ENCODE results near the gene UBE2U. TPM values are rescaled to one million over a fixed set of nuclear protein-coding genes. Genes with fewer than 3 reads are reported as not detected.

UBE2U gene, protein sequence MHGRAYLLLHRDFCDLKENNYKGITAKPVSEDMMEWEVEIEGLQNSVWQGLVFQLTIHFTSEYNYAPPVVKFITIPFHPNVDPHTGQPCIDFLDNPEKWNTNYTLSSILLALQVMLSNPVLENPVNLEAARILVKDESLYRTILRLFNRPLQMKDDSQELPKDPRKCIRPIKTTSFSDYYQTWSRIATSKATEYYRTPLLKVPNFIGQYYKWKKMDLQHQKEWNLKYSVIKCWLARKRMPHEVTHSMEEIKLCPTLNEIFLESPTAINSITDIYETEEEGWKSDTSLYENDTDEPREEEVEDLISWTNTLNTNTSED
- not detected for total RNA-seq

DNA sequence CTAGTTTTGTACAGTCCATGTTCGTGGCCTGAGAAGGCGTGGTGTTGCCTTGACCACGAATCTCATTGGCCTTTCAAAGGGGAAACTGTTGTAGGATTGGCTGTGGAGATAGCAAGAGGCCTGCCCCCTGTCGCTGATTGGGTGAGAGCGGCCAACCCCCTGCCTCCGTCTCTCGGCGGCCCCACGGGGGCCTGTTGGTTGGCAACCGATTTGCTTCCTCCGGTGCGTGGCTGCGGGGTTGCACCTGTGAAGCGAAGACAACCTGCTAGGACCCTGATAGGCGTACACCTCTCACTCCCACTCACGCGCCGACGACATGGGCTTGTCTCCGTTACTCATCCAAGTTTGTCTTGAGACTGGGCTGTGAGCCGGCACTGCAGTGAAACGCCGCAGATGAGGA lies at the start of gene UBE2U:
Gene UBE2U (plus strand): TSS at position 204 of the 400 bp plus-strand sequence. CDS start 428 bp downstream, outside the sequence.
- Mint-ChIP-seq H3K9me3 (no peaks in the 10 kb centered on the region), H3K4me3 (no peak within 1 kb of the TSS), H3K4me1 (ENCODE audit: low read depth) (peaks cover 4% of the 10 kb centered on the region), H3K27me3 (ENCODE audit: low read depth) (peaks cover 7% of the 10 kb centered on the region), H3K27ac (no peak within 1 kb of the TSS), H3K36me3 (ENCODE audit: low read depth) (no peaks in the 10 kb centered on the region)
- no peak for DNase-seq
- CTCF ChIA-PET = no interaction called here
- intact Hi-C loops (cut with micrococcal nuclease) = no loop called here

DNA sequence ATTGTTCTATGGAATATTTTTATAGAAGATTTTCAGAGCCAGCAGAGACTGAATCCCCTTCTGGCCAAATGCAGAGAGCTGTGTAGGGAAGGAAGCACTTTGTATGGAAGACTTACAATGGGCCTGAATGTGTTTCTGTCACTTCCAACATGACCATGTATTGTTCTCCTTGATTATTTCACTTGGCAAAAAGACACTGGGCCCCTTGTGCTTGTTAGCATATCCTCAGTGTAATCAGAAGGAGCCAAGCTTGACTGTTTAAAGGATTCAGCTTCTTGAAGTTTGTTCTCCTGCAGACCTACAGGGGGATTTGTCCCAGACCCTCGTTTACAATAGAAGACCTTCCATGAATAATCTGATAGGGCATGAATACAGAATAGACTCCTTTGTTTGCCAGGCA lies 48.1 kb upstream of the UBE2U start:
- CTCF ChIA-PET = no interaction called here
- no peaks in the 10 kb centered on the region for H3K36me3 Mint-ChIP-seq (ENCODE audit: low read depth)
- H3K4me3 Mint-ChIP-seq = no peak overlapping the region
- no peak overlapping the region for H3K27ac Mint-ChIP-seq
- DNase-seq = no peak
- H3K4me1 Mint-ChIP-seq (ENCODE audit: low read depth) = no peaks in the 10 kb centered on the region
- H3K27me3 Mint-ChIP-seq (ENCODE audit: low read depth) = peaks cover 3% of the 10 kb centered on the region
- no peaks in the 10 kb centered on the region for H3K9me3 Mint-ChIP-seq
- intact Hi-C loops (cut with micrococcal nuclease) = no loop called here

DNA sequence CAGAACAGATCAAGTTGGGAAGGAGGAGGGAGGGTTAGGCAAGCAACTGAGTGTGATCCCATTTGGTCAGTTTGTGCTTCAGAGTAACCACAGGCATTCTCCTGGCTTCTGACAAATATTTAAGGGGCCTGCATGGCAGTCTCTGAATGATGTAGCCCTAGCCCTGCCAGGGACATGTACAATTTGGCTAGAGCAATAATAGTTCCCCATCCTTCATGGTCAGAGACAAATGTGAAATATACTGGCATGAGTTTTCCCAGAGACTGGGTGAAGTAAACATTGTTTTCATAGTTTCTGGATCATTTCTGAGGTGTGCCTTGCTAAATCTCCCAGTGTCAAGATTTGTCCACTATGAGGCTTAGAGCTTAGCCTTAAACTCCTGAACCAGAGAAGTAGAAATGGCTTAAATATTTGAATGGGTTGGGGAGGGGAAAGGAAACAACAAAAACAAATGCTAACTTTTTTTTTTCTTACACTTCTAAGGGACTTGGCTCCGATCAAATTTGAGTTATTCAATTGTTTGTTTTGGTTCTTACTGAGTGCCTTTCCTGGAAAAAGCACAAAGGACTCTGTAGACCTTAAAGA lies 42.0 kb upstream of the UBE2U start:
- Mint-ChIP-seq H3K27ac (no peak overlapping the region), H3K27me3 (ENCODE audit: low read depth) (peaks cover 3% of the 10 kb centered on the region), H3K36me3 (ENCODE audit: low read depth) (no peaks in the 10 kb centered on the region), H3K4me1 (ENCODE audit: low read depth) (no peaks in the 10 kb centered on the region), H3K9me3 (no peaks in the 10 kb centered on the region), H3K4me3 (no peak overlapping the region)
- intact Hi-C loops (cut with micrococcal nuclease) = no loop called here
- CTCF ChIA-PET = no interaction called here
- no peak for DNase-seq

DNA sequence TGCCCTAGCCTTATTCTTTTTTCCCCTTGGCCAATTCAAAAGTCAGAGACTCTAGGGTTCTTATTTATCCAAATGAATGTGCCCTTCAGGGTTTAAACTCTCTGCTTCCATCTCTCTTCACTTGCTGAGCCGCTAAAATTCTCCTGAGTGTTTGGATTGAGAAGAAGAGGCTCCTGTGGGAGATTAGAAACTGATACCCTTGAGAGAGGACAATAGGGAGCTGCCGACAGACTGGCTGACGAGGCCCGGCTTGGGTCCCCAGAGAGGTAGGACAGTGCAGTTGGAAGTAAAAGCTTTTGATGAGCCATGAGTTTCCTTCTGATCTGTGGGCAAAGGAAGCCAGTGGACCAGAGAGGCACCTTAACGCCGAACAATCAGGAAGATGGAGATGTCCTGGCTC lies 41.3 kb upstream of the UBE2U start:
- peaks cover 3% of the 10 kb centered on the region for H3K27me3 Mint-ChIP-seq (ENCODE audit: low read depth)
- no peak overlapping the region for H3K4me3 Mint-ChIP-seq
- intact Hi-C loops (cut with micrococcal nuclease) = no loop called here
- DNase-seq = no peak
- CTCF ChIA-PET = interaction anchor here (1.2 kb wide), 1 partner anchor 26 kb away, joined by 3 read pairs; no protein-coding TSS in a partner anchor
- H3K4me1 Mint-ChIP-seq (ENCODE audit: low read depth) = no peaks in the 10 kb centered on the region
- H3K36me3 Mint-ChIP-seq (ENCODE audit: low read depth) = no peaks in the 10 kb centered on the region
- H3K9me3 Mint-ChIP-seq = no peaks in the 10 kb centered on the region
- H3K27ac Mint-ChIP-seq = no peak overlapping the region

DNA sequence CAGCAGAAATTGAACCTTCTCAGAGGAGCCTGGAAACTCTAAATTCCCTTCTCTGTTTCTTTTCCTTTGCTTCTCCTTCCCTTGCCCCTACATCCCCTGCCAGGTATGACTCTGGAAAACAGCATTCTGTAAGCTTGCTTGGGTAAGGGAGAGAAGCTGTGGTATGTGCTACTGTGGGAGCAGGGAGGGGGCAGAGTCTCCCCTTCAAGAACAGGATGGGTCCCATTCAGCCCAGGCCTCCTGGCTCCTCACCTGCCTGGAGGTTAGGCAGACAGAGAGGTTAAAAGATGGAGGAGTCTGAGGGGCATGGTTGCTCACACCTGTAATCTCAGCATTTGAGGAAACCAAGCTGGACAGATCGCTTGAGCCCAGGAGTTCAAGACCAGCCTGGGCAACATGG lies 40.6 kb upstream of the UBE2U start:
- DNase-seq = no peak
- CTCF ChIA-PET = interaction anchor here (1.2 kb wide), 1 partner anchor 27 kb away, joined by 3 read pairs; no protein-coding TSS in a partner anchor
- Mint-ChIP-seq H3K9me3 (no peaks in the 10 kb centered on the region), H3K27me3 (ENCODE audit: low read depth) (peaks cover 3% of the 10 kb centered on the region), H3K36me3 (ENCODE audit: low read depth) (no peaks in the 10 kb centered on the region), H3K4me3 (no peak overlapping the region), H3K27ac (no peak overlapping the region), H3K4me1 (ENCODE audit: low read depth) (no peaks in the 10 kb centered on the region)
- intact Hi-C loops (cut with micrococcal nuclease) = no loop called here

DNA sequence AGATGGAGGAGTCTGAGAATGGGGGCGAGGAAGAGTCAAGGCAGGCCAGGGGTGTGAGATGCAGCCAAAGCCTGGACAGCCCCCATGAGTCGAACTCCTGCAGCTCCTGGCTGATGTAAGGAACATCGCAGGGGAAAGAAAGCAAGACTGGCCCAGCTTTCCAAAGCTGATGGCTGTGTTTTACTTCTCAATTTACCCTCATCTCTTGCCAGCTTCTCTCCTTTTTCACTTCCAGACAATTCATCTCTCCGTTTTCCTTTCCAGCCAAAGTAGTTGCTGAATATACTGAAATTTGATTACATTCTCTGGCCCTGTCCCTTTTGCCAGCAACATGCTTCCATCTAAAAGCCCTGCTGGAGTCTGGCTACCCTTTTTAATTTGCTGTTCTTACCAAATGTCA lies 40.0 kb upstream of the UBE2U start:
- H3K9me3 Mint-ChIP-seq = no peaks in the 10 kb centered on the region
- no peak for DNase-seq
- H3K27me3 Mint-ChIP-seq (ENCODE audit: low read depth) = peaks cover 3% of the 10 kb centered on the region
- intact Hi-C loops (cut with micrococcal nuclease) = no loop called here
- no peaks in the 10 kb centered on the region for H3K4me1 Mint-ChIP-seq (ENCODE audit: low read depth)
- H3K36me3 Mint-ChIP-seq (ENCODE audit: low read depth) = no peaks in the 10 kb centered on the region
- H3K4me3 Mint-ChIP-seq = no peak overlapping the region
- H3K27ac Mint-ChIP-seq = no peak overlapping the region
- CTCF ChIA-PET = interaction anchor here (1.2 kb wide), 1 partner anchor 27 kb away, joined by 3 read pairs; no protein-coding TSS in a partner anchor

DNA sequence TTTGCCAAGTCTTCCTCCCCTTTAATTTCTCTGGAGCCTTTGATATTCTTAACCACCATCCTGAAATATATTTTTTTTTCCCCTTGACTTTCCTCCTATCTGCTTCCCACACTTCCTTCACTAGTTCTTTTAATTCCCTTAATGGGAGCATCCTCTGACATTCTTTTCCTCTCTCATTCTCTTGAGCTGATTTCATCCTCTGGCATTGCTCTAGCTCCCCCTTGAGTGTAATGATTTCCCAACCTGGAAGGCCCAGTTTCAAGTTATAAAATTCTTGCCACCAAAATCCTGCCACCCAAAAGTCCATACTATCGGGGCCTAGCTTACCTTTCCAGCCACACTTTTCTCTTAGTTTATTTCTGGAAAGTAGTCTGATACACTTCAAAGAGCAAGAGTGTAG lies 39.5 kb upstream of the UBE2U start:
- Mint-ChIP-seq H3K27ac (no peak overlapping the region), H3K36me3 (ENCODE audit: low read depth) (no peaks in the 10 kb centered on the region), H3K4me1 (ENCODE audit: low read depth) (no peaks in the 10 kb centered on the region), H3K9me3 (no peaks in the 10 kb centered on the region), H3K27me3 (ENCODE audit: low read depth) (peaks cover under 1% of the 10 kb centered on the region), H3K4me3 (no peak overlapping the region)
- no peak for DNase-seq
- CTCF ChIA-PET = interaction anchor here (0.6 kb wide), 1 partner anchor 626 kb away, joined by 6 read pairs; no protein-coding TSS in a partner anchor
- intact Hi-C loops (cut with micrococcal nuclease) = no loop called here

DNA sequence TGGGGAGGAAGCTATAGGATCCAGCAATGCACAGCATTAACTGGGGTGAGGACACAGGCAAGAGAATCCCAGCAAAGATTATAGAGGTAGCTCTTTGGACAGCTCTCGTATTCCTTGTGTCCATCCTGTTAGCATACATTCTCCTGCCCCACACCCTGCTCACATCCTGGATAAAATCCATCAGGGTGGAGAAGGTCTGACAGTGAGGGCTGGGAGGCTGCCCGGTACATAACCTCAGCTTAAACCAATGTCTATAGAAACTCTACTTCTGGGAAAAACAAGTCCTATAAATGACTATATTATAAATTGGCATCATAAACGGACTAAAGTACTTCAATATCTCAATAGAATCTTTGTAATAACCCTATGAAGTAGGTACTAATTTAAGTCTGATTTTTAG lies 36.8 kb upstream of the UBE2U start:
- Mint-ChIP-seq H3K4me1 (ENCODE audit: low read depth) (peaks cover 10% of the 10 kb centered on the region), H3K27me3 (ENCODE audit: low read depth) (peaks cover 2% of the 10 kb centered on the region), H3K36me3 (ENCODE audit: low read depth) (no peaks in the 10 kb centered on the region), H3K27ac (no peak overlapping the region), H3K4me3 (no peak overlapping the region), H3K9me3 (no peaks in the 10 kb centered on the region)
- CTCF ChIA-PET = no interaction called here
- intact Hi-C loops (cut with micrococcal nuclease) = no loop called here
- DNase-seq = no peak

DNA sequence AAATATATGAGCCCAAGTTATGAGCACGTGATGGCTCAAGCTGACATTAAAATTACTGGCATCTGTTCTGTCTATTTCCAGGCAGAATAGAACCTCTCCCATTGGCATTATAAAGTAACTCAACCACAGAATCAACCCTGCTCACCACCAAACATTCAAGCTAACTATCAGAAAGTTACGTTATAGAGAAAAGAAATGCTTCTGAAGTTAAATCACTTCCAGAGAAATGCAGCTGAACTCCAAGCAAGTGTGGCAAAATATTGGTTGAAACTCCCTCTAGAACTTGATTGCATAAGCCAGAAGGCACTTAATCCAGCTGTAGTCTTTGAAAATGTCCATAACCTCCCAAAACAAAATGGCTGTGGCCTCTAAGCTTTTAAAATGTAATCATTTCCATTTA lies 36.2 kb upstream of the UBE2U start:
- intact Hi-C loops (cut with micrococcal nuclease) = no loop called here
- CTCF ChIA-PET = interaction anchor here (1.1 to 1.4 kb wide), 3 partner anchors 10 to 79 kb away, joined by 3 to 7 read pairs (median 3); no protein-coding TSS in a partner anchor
- H3K27me3 Mint-ChIP-seq (ENCODE audit: low read depth) = peaks cover 2% of the 10 kb centered on the region
- no peaks in the 10 kb centered on the region for H3K9me3 Mint-ChIP-seq
- no peak for DNase-seq
- H3K27ac Mint-ChIP-seq = no peak overlapping the region
- H3K4me1 Mint-ChIP-seq (ENCODE audit: low read depth) = peaks cover 15% of the 10 kb centered on the region
- no peaks in the 10 kb centered on the region for H3K36me3 Mint-ChIP-seq (ENCODE audit: low read depth)
- no peak overlapping the region for H3K4me3 Mint-ChIP-seq

DNA sequence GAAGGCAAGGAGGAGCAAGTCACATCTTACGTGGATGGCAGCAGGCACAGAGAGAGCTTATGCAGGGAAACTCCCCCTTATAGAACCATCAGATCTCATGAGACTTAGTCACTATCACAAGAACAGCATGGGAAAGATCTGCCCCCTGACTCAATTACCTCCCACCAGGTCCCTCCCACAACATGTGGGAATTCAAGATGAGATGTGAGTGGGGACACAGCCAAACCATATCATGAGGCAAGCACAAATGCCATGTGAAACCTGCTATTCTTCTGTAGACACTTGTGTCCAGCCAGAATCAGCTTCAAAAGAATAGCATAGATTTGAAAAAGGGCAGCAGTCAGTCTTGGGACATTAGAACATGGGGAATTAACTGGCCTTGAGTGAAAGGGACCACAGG lies 32.2 kb upstream of the UBE2U start:
- H3K27me3 Mint-ChIP-seq (ENCODE audit: low read depth) = peaks cover 7% of the 10 kb centered on the region
- no peak for DNase-seq
- H3K27ac Mint-ChIP-seq = no peak overlapping the region
- no peak overlapping the region for H3K4me3 Mint-ChIP-seq
- intact Hi-C loops (cut with micrococcal nuclease) = loop anchor here (5.0 kb wide), 1 partner anchor 51 kb away; no protein-coding TSS in a partner anchor
- CTCF ChIA-PET = interaction anchor here (1.0 kb wide), 1 partner anchor 1330 kb away, joined by 3 read pairs; no protein-coding TSS in a partner anchor
- H3K4me1 Mint-ChIP-seq (ENCODE audit: low read depth) = peaks cover 24% of the 10 kb centered on the region
- H3K36me3 Mint-ChIP-seq (ENCODE audit: low read depth) = no peaks in the 10 kb centered on the region
- H3K9me3 Mint-ChIP-seq = no peaks in the 10 kb centered on the region

DNA sequence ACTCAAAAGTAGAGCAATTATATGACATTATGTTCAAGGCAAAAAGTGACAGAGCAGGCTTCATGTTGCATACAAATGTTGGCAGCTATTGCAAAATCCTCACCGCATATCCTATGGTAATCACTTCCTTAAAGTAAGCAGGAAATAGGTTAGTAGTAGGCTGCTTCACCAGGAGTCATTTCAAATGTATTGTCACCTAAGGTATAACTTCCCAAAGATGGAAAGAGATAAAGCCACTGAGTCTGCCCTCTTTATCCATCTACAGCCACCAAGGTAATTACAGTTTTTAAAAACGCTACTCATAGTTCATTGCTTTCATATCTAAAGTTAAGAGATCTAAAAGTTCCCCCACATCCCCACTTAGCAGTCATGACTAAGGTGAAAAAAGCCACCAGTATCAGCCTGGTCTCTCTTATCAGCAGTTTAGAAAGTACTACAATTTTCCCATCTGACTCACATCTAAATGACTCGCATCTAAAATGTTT lies 31.6 kb upstream of the UBE2U start:
- Mint-ChIP-seq H3K27me3 (ENCODE audit: low read depth) (peaks cover 7% of the 10 kb centered on the region), H3K4me1 (ENCODE audit: low read depth) (peaks cover 24% of the 10 kb centered on the region), H3K27ac (no peak overlapping the region), H3K4me3 (no peak overlapping the region), H3K9me3 (no peaks in the 10 kb centered on the region), H3K36me3 (ENCODE audit: low read depth) (no peaks in the 10 kb centered on the region)
- CTCF ChIA-PET = interaction anchor here (1.0 kb wide), 1 partner anchor 1330 kb away, joined by 3 read pairs; no protein-coding TSS in a partner anchor
- intact Hi-C loops (cut with micrococcal nuclease) = loop anchor here (5.0 kb wide), 1 partner anchor 50 kb away; no protein-coding TSS in a partner anchor
- DNase-seq = no peak

DNA sequence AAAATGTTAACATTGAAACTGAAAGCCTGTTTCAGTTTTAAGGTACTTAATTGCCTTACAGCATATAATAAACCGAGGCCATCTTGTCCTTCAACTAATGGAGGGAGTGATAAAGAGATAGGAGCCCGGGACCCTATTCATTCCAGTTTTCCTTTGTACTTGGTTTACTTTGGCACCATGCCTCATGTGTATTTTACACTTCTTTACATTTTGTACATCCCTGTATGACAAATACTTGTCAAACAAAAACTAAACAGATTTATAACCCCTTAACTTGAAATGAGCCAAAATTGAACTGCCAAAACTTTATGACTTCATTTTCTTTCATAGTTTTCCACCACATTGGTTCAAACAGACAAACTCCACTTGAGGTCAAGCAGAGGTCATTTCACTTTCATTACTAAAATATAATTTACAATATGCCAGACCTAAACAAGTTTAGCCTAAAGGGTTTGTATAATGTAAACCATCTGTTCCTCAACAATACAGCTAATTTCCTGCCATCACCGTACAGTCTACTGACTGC lies 30.9 kb upstream of the UBE2U start:
- H3K27me3 Mint-ChIP-seq (ENCODE audit: low read depth) = peaks cover 7% of the 10 kb centered on the region
- no peaks in the 10 kb centered on the region for H3K9me3 Mint-ChIP-seq
- H3K36me3 Mint-ChIP-seq (ENCODE audit: low read depth) = no peaks in the 10 kb centered on the region
- peaks cover 24% of the 10 kb centered on the region for H3K4me1 Mint-ChIP-seq (ENCODE audit: low read depth)
- H3K4me3 Mint-ChIP-seq = no peak overlapping the region
- intact Hi-C loops (cut with micrococcal nuclease) = loop anchor here (5.0 kb wide), 1 partner anchor 50 kb away; no protein-coding TSS in a partner anchor
- DNase-seq = no peak
- no peak overlapping the region for H3K27ac Mint-ChIP-seq
- CTCF ChIA-PET = no interaction called here
